ENCODE measurements around the gene PLEKHG5. TPM values are rescaled to one million over a fixed set of nuclear protein-coding genes. Genes with fewer than 3 reads are reported as not detected.

Gene PLEKHG5
- total RNA-seq, 2 experiments from 2014 or later, result 5.0 to 6.1 TPM

- CTCF ChIA-PET, result interaction anchor here (1.2 kb wide), 1 partner anchor 17 kb away, joined by 3 read pairs; no protein-coding TSS in a partner anchor
Measured at GRCh38 chr1:6506210-6507036, 15.0 kb upstream of the PLEKHG5 start.

GRCh38 chr1:6505367-6506209, 14.1 kb upstream of the PLEKHG5 start:
- H3K27me3 Mint-ChIP-seq, result peaks cover 10% of the 10 kb centered on the region
- no peaks in the 10 kb centered on the region for H3K4me1 Mint-ChIP-seq (ENCODE audit: low read depth)
- H3K9me3 ChIP-seq (ENCODE audit: control insufficient read depth in 1 of 2, insufficient read depth in 1 of 2, low read length in 2 of 2), result peaks cover 0 to 7% of the 10 kb centered on the region in 2 experiments
- DNase-seq, result no peak
- H3K9me3 Mint-ChIP-seq, result no peaks in the 10 kb centered on the region
- peaks cover 2 to 6% of the 10 kb centered on the region in 2 experiments for H3K27me3 ChIP-seq (ENCODE audit: control insufficient read depth in 1 of 2, insufficient read depth in 2 of 2, low read length in 2 of 2)
- H3K27ac ChIP-seq (ENCODE audit: low read depth in 1 of 2, low read length in 2 of 2), result no peak overlapping the region
- TF ChIP-seq CTCF (IDR thresholded peaks at IDR 0.05), result no peak
- H3K36me3 Mint-ChIP-seq (ENCODE audit: low read depth), result no peaks in the 10 kb centered on the region
- no peaks in the 10 kb centered on the region for H3K36me3 ChIP-seq (ENCODE audit: insufficient read depth, low read length)
- no peak overlapping the region for H3K4me3 ChIP-seq (ENCODE audit: low read length)
- ChIA-PET POLR2A (no interaction called here), CTCF (interaction anchor here (1.2 kb wide), 1 partner anchor 18 kb away, joined by 3 read pairs; no protein-coding TSS in a partner anchor)
- intact Hi-C loops (cut with DNase I, micrococcal nuclease), result no loop called here
- no peak overlapping the region for H3K4me3 Mint-ChIP-seq
- no peaks in the 10 kb centered on the region for H3K4me1 ChIP-seq (ENCODE audit: insufficient read depth, low read length)
- no peak overlapping the region for H3K27ac Mint-ChIP-seq
- ATAC-seq (ENCODE audit: poor library complexity), result no peak

More at GRCh38 chr1:6506210-6507036, 15.0 kb upstream of the PLEKHG5 start:
- Histone ChIP-seq H3K27me3 (ENCODE audit: control insufficient read depth in 1 of 2, insufficient read depth in 2 of 2, low read length in 2 of 2) (peaks cover 2 to 6% of the 10 kb centered on the region in 2 experiments), H3K4me1 (ENCODE audit: insufficient read depth, low read length) (no peaks in the 10 kb centered on the region), H3K4me3 (ENCODE audit: low read length) (no peak overlapping the region), H3K27ac (ENCODE audit: low read depth in 1 of 2, low read length in 2 of 2) (no peak overlapping the region), H3K36me3 (ENCODE audit: insufficient read depth, low read length) (no peaks in the 10 kb centered on the region), H3K9me3 (ENCODE audit: control insufficient read depth in 1 of 2, insufficient read depth in 1 of 2, low read length in 2 of 2) (peaks cover 0 to 7% of the 10 kb centered on the region in 2 experiments)
- no peaks in the 10 kb centered on the region for H3K4me1 Mint-ChIP-seq (ENCODE audit: low read depth)
- DNase-seq (no peak), ATAC-seq (ENCODE audit: poor library complexity) (no peak)
- intact Hi-C loops (cut with DNase I, micrococcal nuclease), result no loop called here
- no peak overlapping the region for H3K27ac Mint-ChIP-seq
- H3K9me3 Mint-ChIP-seq, result no peaks in the 10 kb centered on the region
- H3K36me3 Mint-ChIP-seq (ENCODE audit: low read depth), result no peaks in the 10 kb centered on the region
- no peak for TF ChIP-seq CTCF (IDR thresholded peaks at IDR 0.05)
- POLR2A ChIA-PET, result interaction anchor here (1.0 kb wide), 1 partner anchor 21 kb away, joined by 4 read pairs; no protein-coding TSS in a partner anchor
- peaks cover 5% of the 10 kb centered on the region for H3K27me3 Mint-ChIP-seq
- H3K4me3 Mint-ChIP-seq, result no peak overlapping the region

- H3K27me3 ChIP-seq (ENCODE audit: control insufficient read depth in 1 of 2, insufficient read depth in 2 of 2, low read length in 2 of 2), result peaks cover 2 to 6% of the 10 kb centered on the region in 2 experiments
- H3K27me3 Mint-ChIP-seq, result peaks cover 10% of the 10 kb centered on the region
- H3K4me1 ChIP-seq (ENCODE audit: insufficient read depth, low read length), result no peaks in the 10 kb centered on the region
- H3K4me3 Mint-ChIP-seq, result no peak overlapping the region
- DNase-seq (no peak), ATAC-seq (ENCODE audit: poor library complexity) (no peak)
- TF ChIP-seq CTCF (IDR thresholded peaks at IDR 0.05), result no peak
- H3K27ac ChIP-seq (ENCODE audit: low read depth in 1 of 2, low read length in 2 of 2), result no peak overlapping the region
- H3K4me1 Mint-ChIP-seq (ENCODE audit: low read depth), result no peaks in the 10 kb centered on the region
- no peaks in the 10 kb centered on the region for H3K36me3 ChIP-seq (ENCODE audit: insufficient read depth, low read length)
- H3K9me3 Mint-ChIP-seq, result no peaks in the 10 kb centered on the region
- intact Hi-C loops (cut with DNase I, micrococcal nuclease), result no loop called here
- H3K27ac Mint-ChIP-seq, result no peak overlapping the region
- POLR2A ChIA-PET, result no interaction called here
- H3K9me3 ChIP-seq (ENCODE audit: control insufficient read depth in 1 of 2, insufficient read depth in 1 of 2, low read length in 2 of 2), result peaks cover 0 to 7% of the 10 kb centered on the region in 2 experiments
- CTCF ChIA-PET, result no interaction called here
- no peaks in the 10 kb centered on the region for H3K36me3 Mint-ChIP-seq (ENCODE audit: low read depth)
- no peak overlapping the region for H3K4me3 ChIP-seq (ENCODE audit: low read length)
Measured at GRCh38 chr1:6504887-6505286, 13.4 kb upstream of the PLEKHG5 start.

Data from CD4-positive, alpha-beta T cell (primary cell).